Transverse colon (tissue), 4 donors: ENCODE data around the gene IPO4.

Experiments used
- POLR2A ChIP-seq: fragments of 450-650 bp; IDR thresholded peaks from one replicate; pipeline ENCODE4 v1.6.1; 2016; ENCODE audit warnings: antibody characterized with exemption, mild to moderate bottlenecking, moderate library complexity
- POLR2AphosphoS5 ChIP-seq, 3 donors: sonication (generic); formaldehyde crosslinking; IDR thresholded peaks; one replicate each; pipeline ENCODE4 v1.6.1; 2016; ENCODE audit warnings: antibody characterized with exemption in 3 of 3
- TF ChIP-seq, protein P1 (sequence below), 5 experiments: fragments of 200-600 bp in 3 of 5; fragments of 450-650 bp in 2 of 5; sonication (generic) in 3 of 5; IDR thresholded peaks; 1 replicate in 2 of 5; 2 replicates in 3 of 5; pipeline ENCODE4 v1.5.1; 2016 to 2017; ENCODE audit warnings: antibody characterized with exemption in 5 of 5, inconsistent platforms in 3 of 5, mild to moderate bottlenecking in 2 of 5, moderate library complexity in 1 of 5

DNA sequence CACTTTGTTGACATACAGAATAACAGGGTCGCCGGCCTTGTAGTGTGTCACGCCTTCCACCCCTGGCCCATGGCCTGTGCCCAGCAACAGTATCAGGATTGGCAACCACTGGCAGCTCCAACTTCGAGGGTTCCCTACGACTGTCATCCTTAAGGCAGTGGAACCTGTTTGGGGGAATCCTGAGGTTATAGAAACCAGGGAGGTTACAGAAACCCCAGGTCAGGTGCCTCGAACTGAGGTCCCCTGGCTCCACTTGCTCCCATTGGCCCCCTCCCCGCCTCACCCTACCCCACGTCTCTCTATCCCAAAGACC, 6.2 kb upstream of the IPO4 start:
- TF ChIP-seq POLR2AphosphoS5 (IDR thresholded peaks at IDR 0.05) (no peak), POLR2A (no peak)
- TF ChIP-seq, protein P1, sequence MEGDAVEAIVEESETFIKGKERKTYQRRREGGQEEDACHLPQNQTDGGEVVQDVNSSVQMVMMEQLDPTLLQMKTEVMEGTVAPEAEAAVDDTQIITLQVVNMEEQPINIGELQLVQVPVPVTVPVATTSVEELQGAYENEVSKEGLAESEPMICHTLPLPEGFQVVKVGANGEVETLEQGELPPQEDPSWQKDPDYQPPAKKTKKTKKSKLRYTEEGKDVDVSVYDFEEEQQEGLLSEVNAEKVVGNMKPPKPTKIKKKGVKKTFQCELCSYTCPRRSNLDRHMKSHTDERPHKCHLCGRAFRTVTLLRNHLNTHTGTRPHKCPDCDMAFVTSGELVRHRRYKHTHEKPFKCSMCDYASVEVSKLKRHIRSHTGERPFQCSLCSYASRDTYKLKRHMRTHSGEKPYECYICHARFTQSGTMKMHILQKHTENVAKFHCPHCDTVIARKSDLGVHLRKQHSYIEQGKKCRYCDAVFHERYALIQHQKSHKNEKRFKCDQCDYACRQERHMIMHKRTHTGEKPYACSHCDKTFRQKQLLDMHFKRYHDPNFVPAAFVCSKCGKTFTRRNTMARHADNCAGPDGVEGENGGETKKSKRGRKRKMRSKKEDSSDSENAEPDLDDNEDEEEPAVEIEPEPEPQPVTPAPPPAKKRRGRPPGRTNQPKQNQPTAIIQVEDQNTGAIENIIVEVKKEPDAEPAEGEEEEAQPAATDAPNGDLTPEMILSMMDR (IDR thresholded peaks at IDR 0.05), result no peak
